IMR-90 (cell line): ENCODE measurements around the gene BCL2. TPM values are rescaled to one million over a fixed set of nuclear protein-coding genes. Genes with fewer than 3 reads are reported as not detected.

ENCODE experiments used
- ATAC-seq: fragments of 200-7000 bp; cut with Tn5 transposase; 2 replicates; pipeline ENCODE4 v1.9.1; 2020; ENCODE audit warnings: low read depth, mild to moderate bottlenecking, moderate library complexity
- BruUV-seq: library from RNA; stranded (reverse); fragments of 400-500 nt; replicated peaks from 2 replicates; lab custom pipeline; 2021; lab: Mats Ljungman, UMichigan
- CTCF ChIA-PET: fragments of 300-600 bp; formaldehyde crosslinking; extraction: SDS; loops from one replicate; lab custom pipeline; 2021; ENCODE audit warnings: antibody characterized with exemption; lab: Yijun Ruan, JAX
- POLR2A ChIA-PET: fragments of 300-600 bp; sonication (Branson Sonifier 250); formaldehyde crosslinking; loops from one replicate; lab custom pipeline; 2022; ENCODE audit warnings: antibody characterized with exemption; ENCODE audit not compliant: unreplicated experiment; lab: Charles Lee
- DNase-seq: peaks from one replicate; pipeline ENCODE4 v3.0.0; 2013
- H2AFZ ChIP-seq: replicated peaks from 2 replicates; pipeline ENCODE3; 2013; ENCODE audit warnings: low read length, mild to moderate bottlenecking; ENCODE audit not compliant: poor library complexity
- H2AK5ac ChIP-seq: 2 replicates; pipeline ENCODE4 v1.6.1; 2013; ENCODE audit warnings: low read depth, low read length, inconsistent platforms
- H2AK9ac ChIP-seq: replicated peaks from 2 replicates; pipeline ENCODE3; 2013; ENCODE audit warnings: mild to moderate bottlenecking, low read depth, low read length, moderate library complexity; ENCODE audit not compliant: poor library complexity
- H2BK120ac ChIP-seq: 2 replicates; pipeline ENCODE4 v1.6.1; 2013; ENCODE audit warnings: low read depth, low read length, inconsistent platforms
- H2BK15ac ChIP-seq: 3 replicates; pipeline ENCODE4 v1.6.1; 2013; ENCODE audit warnings: low read depth, low read length, inconsistent platforms
- H2BK20ac ChIP-seq: 2 replicates; pipeline ENCODE4 v1.6.1; 2013; ENCODE audit warnings: low read depth, mild to moderate bottlenecking, inconsistent platforms, low read length, moderate library complexity
- H2BK5ac ChIP-seq: 2 replicates; pipeline ENCODE4 v1.6.1; 2013; ENCODE audit warnings: mild to moderate bottlenecking, low read depth, low read length, inconsistent platforms; ENCODE audit not compliant: poor library complexity, severe bottlenecking
- H3K14ac ChIP-seq: replicated peaks from 2 replicates; pipeline ENCODE4 v1.6.1; 2013; ENCODE audit warnings: low read depth, low read length, inconsistent platforms
- H3K18ac ChIP-seq: 2 replicates; pipeline ENCODE4 v1.6.1; 2013; ENCODE audit warnings: low read depth, low read length, control low read depth
- H3K23ac ChIP-seq: 2 replicates; pipeline ENCODE4 v1.6.1; 2013; ENCODE audit warnings: low read depth, low read length, inconsistent platforms
- H3K27ac ChIP-seq: 2 replicates; pipeline ENCODE4 v1.5.1; 2013; ENCODE audit warnings: mild to moderate bottlenecking, control low read depth, low read length; ENCODE audit not compliant: insufficient read depth
- H3K27me3 ChIP-seq: 2 replicates; pipeline ENCODE4 v1.6.1; 2013; ENCODE audit warnings: low read length; ENCODE audit not compliant: control insufficient read depth, insufficient read depth
- H3K36me3 ChIP-seq: 2 replicates; pipeline ENCODE4 v1.6.1; 2013; ENCODE audit warnings: low read length, mixed read lengths; ENCODE audit not compliant: control insufficient read depth, insufficient read depth
- H3K4ac ChIP-seq: 2 replicates; pipeline ENCODE4 v1.6.1; 2013; ENCODE audit warnings: low read depth, low read length, inconsistent platforms
- H3K4me1 ChIP-seq: 2 replicates; pipeline ENCODE4 v1.6.1; 2013; ENCODE audit warnings: low read length, mixed read lengths; ENCODE audit not compliant: control insufficient read depth, insufficient read depth
- H3K4me2 ChIP-seq: 2 replicates; pipeline ENCODE4 v1.6.1; 2013; ENCODE audit warnings: low read depth, mild to moderate bottlenecking, control low read depth, low read length, moderate library complexity
- H3K4me3 ChIP-seq: 2 replicates; pipeline ENCODE4 v1.5.1; 2013; ENCODE audit warnings: low read depth, mild to moderate bottlenecking, control low read depth, low read length, moderate library complexity; ENCODE audit not compliant: insufficient read depth
- H3K56ac ChIP-seq: 2 replicates; pipeline ENCODE4 v1.6.1; 2013; ENCODE audit warnings: low read length, inconsistent platforms; ENCODE audit not compliant: insufficient read depth; ENCODE audit errors: extremely low read depth
- H3K79me1 ChIP-seq, 2 experiments: 2 replicates each; pipeline ENCODE4 v1.6.1; 2013; ENCODE audit warnings: low read length in 2 of 2, inconsistent platforms in 1 of 2, low read depth in 1 of 2
- H3K9ac ChIP-seq: 2 replicates; pipeline ENCODE4 v1.6.1; 2013; ENCODE audit warnings: low read depth, low read length, control low read depth
- H3K9me1 ChIP-seq: 2 replicates; pipeline ENCODE4 v1.6.1; 2013; ENCODE audit warnings: low read length, inconsistent platforms; ENCODE audit not compliant: insufficient read depth
- H3K9me3 ChIP-seq: 2 replicates; pipeline ENCODE4 v1.6.1; 2013; ENCODE audit warnings: low read length; ENCODE audit not compliant: control insufficient read depth, insufficient read depth
- H4K20me1 ChIP-seq: 2 replicates; pipeline ENCODE4 v1.6.1; 2013; ENCODE audit warnings: low read length, inconsistent platforms; ENCODE audit not compliant: insufficient read depth
- H4K5ac ChIP-seq: 2 replicates; pipeline ENCODE4 v1.6.1; 2013; ENCODE audit warnings: mild to moderate bottlenecking, low read depth, low read length, control low read depth
- H4K8ac ChIP-seq, 2 experiments: 2 replicates each; pipeline ENCODE4 v1.6.1; 2013; ENCODE audit warnings: low read depth in 2 of 2, low read length in 2 of 2, control low read depth in 1 of 2, inconsistent platforms in 1 of 2
- H4K91ac ChIP-seq: 2 replicates; pipeline ENCODE4 v1.6.1; 2013; ENCODE audit warnings: low read depth, low read length, inconsistent platforms; ENCODE audit not compliant: insufficient read depth
- BHLHE40 ChIP-seq: fragments of 150-350 bp; IDR thresholded peaks from 2 replicates; pipeline ENCODE4 v1.6.1; 2016; ENCODE audit warnings: mild to moderate bottlenecking, low read depth, low read length
- CEBPB ChIP-seq: IDR thresholded peaks from 2 replicates; pipeline ENCODE4 v1.6.1; 2012; ENCODE audit warnings: low read depth, low read length, improper control_type of control experiment
- CHD1 ChIP-seq: IDR thresholded peaks from 2 replicates; pipeline ENCODE4 v1.6.1; 2012; ENCODE audit warnings: low read depth, low read length, improper control_type of control experiment
- FOS ChIP-seq: fragments of 150-350 bp; IDR thresholded peaks from 2 replicates; pipeline ENCODE4 v1.6.1; 2016; ENCODE audit warnings: low read depth, low read length
- MAFK ChIP-seq: IDR thresholded peaks from 2 replicates; pipeline ENCODE4 v1.6.1; 2012; ENCODE audit warnings: low read depth, low read length, improper control_type of control experiment
- MAZ ChIP-seq: IDR thresholded peaks from 2 replicates; pipeline ENCODE4 v1.6.1; 2012; ENCODE audit warnings: low read depth, mild to moderate bottlenecking, low read length, improper control_type of control experiment, moderate library complexity, borderline replicate concordance
- MXI1 ChIP-seq: IDR thresholded peaks from 2 replicates; pipeline ENCODE4 v1.6.1; 2012; ENCODE audit warnings: low read depth, mild to moderate bottlenecking, low read length, moderate library complexity, borderline replicate concordance
- NFE2L2 ChIP-seq: fragments of 150-350 bp; IDR thresholded peaks from 2 replicates; pipeline ENCODE4 v1.6.1; 2016; ENCODE audit warnings: low read depth, mild to moderate bottlenecking, low read length
- POLR2A ChIP-seq: IDR thresholded peaks from 2 replicates; pipeline ENCODE4 v1.6.1; 2012; ENCODE audit warnings: mild to moderate bottlenecking, low read depth, low read length
- RAD21 ChIP-seq: IDR thresholded peaks from 2 replicates; pipeline ENCODE4 v1.6.1; 2012; ENCODE audit warnings: low read length, improper control_type of control experiment
- RCOR1 ChIP-seq: IDR thresholded peaks from 2 replicates; pipeline ENCODE4 v1.6.1; 2012; ENCODE audit warnings: mild to moderate bottlenecking, low read length, improper control_type of control experiment; ENCODE audit not compliant: insufficient replicate concordance
- RFX5 ChIP-seq: IDR thresholded peaks from 2 replicates; pipeline ENCODE4 v1.8.0; 2012; ENCODE audit warnings: low read depth, mild to moderate bottlenecking, low read length, moderate library complexity
- SMC3 ChIP-seq: fragments of 150-350 bp; IDR thresholded peaks from 2 replicates; pipeline ENCODE4 v1.6.1; 2016; ENCODE audit warnings: low read depth, mild to moderate bottlenecking, antibody characterized with exemption, low read length, moderate library complexity
- WGBS, 2 experiments: methylation state at CpG; one replicate each; pipeline versions ENCODE4 v1.1.5 to v1.1.7; 2013; ENCODE audit warnings: missing lambda C conversion rate in 2 of 2; ENCODE audit not compliant: insufficient read length in 1 of 2; ENCODE audit errors: extremely low coverage in 2 of 2; 5-methylcytosine and 5-hydroxymethylcytosine counted together
- dilution Hi-C: fragments of 300-500 bp; cut with HindIII; formaldehyde crosslinking; loops from one replicate; pipeline ENCODE4 v1.14.3; 2018; ENCODE audit warnings: low sequenced_read_pairs; ENCODE audit not compliant: unreplicated experiment
- in situ Hi-C: fragments of 300-500 bp; cut with MboI; formaldehyde crosslinking; loops from 3 replicates; pipeline ENCODE4 v1.14.3; 2019; ENCODE audit warnings: low sequenced_read_pairs, inconsistent platforms, mixed read lengths
- intact Hi-C: fragments of 100-400 bp; cut with micrococcal nuclease; formaldehyde crosslinking; loops from 2 replicates; pipeline ENCODE4 v1.10.0; 2022
- polyA plus RNA-seq, 3 experiments: library from polyadenylated mRNA; depleted of rRNA; stranded (reverse); fragments of >200 nt; gene quantifications; 2 replicates each; pipeline ENCODE4 v1.2.3, GENCODE V29; 2012; ENCODE audit warnings: low replicate concordance in 1 of 3
- total RNA-seq: library from RNA; depleted of rRNA; stranded (reverse); fragments of >200 nt; gene quantifications from 2 replicates; pipeline ENCODE4 v1.2.3, GENCODE V29; 2012
- TF ChIP-seq, protein P1 (sequence below): conservative IDR thresholded peaks from 2 replicates; pipeline ENCODE4 v1.5.1; 2012; ENCODE audit warnings: mild to moderate bottlenecking, low read depth, low read length, improper control_type of control experiment
- TF ChIP-seq, protein P2 (sequence below): fragments of 150-350 bp; IDR thresholded peaks from 2 replicates; pipeline ENCODE4 v1.6.1; 2017; ENCODE audit warnings: mild to moderate bottlenecking, antibody characterized with exemption, low read length, low read depth
- TF ChIP-seq, protein P3 (sequence below): fragments of 150-350 bp; IDR thresholded peaks from 2 replicates; pipeline ENCODE4 v1.6.1; 2016; ENCODE audit warnings: low read depth, mild to moderate bottlenecking, low read length, moderate library complexity, borderline replicate concordance

BCL2 gene
- total and polyA plus RNA-seq, 2 of the 4 experiments (the other 2 are of a cell fraction) = 0.24 to 0.54 TPM

DNA sequence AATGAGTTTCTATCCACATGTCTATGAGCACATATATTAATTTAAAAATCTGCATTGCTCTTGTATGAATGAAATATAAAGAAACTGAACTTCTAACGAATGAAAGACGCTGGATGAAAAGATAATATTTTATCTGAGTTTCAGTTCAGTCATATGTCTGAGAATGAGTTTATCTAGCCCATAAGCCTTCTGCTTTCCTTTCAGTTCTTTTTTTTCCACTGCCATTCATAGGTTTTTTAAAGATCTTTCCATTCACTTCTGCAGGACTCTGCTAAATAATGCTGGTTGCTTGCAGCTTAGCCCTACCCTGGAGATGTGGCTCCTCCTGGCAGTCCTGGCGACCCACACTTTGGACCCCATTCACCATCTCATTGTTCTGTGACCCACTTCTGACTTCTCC is 109.0 kb downstream of the BCL2 start:
- no peak overlapping the region for H3K9ac ChIP-seq
- H3K4me2 ChIP-seq = no peak overlapping the region
- H4K20me1 ChIP-seq = no peaks in the 10 kb centered on the region
- intact Hi-C loops = no loop called here
- peaks cover 2% of the 10 kb centered on the region; the same call in 1 of the 2 replicates for H3K9me1 ChIP-seq
- no peak overlapping the region for H2BK5ac ChIP-seq
- H4K5ac ChIP-seq = no peak overlapping the region
- H3K56ac ChIP-seq = no peak overlapping the region
- H2BK120ac ChIP-seq = no peak overlapping the region
- no peaks in the 10 kb centered on the region for H3K9me3 ChIP-seq
- H4K91ac ChIP-seq = no peak overlapping the region
- peaks cover 19% of the 10 kb centered on the region for H3K27me3 ChIP-seq
- DNase-seq = no peak
- POLR2A ChIA-PET = no interaction called here
- H3K27ac ChIP-seq = no peak overlapping the region
- no peak overlapping the region for H4K8ac ChIP-seq
- no peak overlapping the region for H2AFZ ChIP-seq
- H3K36me3 ChIP-seq = no peaks in the 10 kb centered on the region
- no TSS peak for BruUV-seq
- no peak overlapping the region for H2BK15ac ChIP-seq
- CTCF ChIA-PET = interaction anchor here (0.7 kb wide), 1 partner anchor 78 kb away, joined by 7 read pairs; no protein-coding TSS in a partner anchor
- H2AK9ac ChIP-seq = no peak overlapping the region
- no peak for TF ChIP-seq FOS
- TF ChIP-seq CHD1 = no peak
- TF ChIP-seq MAFK = no peak
- no peak for TF ChIP-seq MAZ
- no peak for TF ChIP-seq SMC3
- TF ChIP-seq, protein P1, sequence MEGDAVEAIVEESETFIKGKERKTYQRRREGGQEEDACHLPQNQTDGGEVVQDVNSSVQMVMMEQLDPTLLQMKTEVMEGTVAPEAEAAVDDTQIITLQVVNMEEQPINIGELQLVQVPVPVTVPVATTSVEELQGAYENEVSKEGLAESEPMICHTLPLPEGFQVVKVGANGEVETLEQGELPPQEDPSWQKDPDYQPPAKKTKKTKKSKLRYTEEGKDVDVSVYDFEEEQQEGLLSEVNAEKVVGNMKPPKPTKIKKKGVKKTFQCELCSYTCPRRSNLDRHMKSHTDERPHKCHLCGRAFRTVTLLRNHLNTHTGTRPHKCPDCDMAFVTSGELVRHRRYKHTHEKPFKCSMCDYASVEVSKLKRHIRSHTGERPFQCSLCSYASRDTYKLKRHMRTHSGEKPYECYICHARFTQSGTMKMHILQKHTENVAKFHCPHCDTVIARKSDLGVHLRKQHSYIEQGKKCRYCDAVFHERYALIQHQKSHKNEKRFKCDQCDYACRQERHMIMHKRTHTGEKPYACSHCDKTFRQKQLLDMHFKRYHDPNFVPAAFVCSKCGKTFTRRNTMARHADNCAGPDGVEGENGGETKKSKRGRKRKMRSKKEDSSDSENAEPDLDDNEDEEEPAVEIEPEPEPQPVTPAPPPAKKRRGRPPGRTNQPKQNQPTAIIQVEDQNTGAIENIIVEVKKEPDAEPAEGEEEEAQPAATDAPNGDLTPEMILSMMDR = no peak
- TF ChIP-seq, protein P2, sequence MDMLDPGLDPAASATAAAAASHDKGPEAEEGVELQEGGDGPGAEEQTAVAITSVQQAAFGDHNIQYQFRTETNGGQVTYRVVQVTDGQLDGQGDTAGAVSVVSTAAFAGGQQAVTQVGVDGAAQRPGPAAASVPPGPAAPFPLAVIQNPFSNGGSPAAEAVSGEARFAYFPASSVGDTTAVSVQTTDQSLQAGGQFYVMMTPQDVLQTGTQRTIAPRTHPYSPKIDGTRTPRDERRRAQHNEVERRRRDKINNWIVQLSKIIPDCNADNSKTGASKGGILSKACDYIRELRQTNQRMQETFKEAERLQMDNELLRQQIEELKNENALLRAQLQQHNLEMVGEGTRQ = no peak
- TF ChIP-seq, protein P3, sequence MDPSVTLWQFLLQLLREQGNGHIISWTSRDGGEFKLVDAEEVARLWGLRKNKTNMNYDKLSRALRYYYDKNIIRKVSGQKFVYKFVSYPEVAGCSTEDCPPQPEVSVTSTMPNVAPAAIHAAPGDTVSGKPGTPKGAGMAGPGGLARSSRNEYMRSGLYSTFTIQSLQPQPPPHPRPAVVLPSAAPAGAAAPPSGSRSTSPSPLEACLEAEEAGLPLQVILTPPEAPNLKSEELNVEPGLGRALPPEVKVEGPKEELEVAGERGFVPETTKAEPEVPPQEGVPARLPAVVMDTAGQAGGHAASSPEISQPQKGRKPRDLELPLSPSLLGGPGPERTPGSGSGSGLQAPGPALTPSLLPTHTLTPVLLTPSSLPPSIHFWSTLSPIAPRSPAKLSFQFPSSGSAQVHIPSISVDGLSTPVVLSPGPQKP = no peak
- TF ChIP-seq POLR2A = no peak
- no peak for TF ChIP-seq MXI1
- no peak for TF ChIP-seq NFE2L2
- no peak for TF ChIP-seq CEBPB
- TF ChIP-seq RFX5 = no peak
- TF ChIP-seq BHLHE40 = no peak
- no peak for TF ChIP-seq RCOR1
- no peak for TF ChIP-seq RAD21
- dilution Hi-C loops = no loop called here
- 80% methylated on average over 1 of the region's 3 CpGs; no CpG with 5 or more reads in 1 of the 2 experiments for WGBS, 2 experiments
- no peak overlapping the region for H3K18ac ChIP-seq
- H3K14ac ChIP-seq = no peak overlapping the region
- H3K4ac ChIP-seq = no peak overlapping the region
- in situ Hi-C loops = no loop called here
- no peak overlapping the region for H3K23ac ChIP-seq
- no peaks in the 10 kb centered on the region for H3K79me1 ChIP-seq
- no peaks in the 10 kb centered on the region for H3K4me1 ChIP-seq
- ATAC-seq = no peak
- no peak overlapping the region for H2AK5ac ChIP-seq
- H2BK20ac ChIP-seq = no peak overlapping the region
- H3K4me3 ChIP-seq = no peak overlapping the region
